T-cell (primary cell): ENCODE data around the gene RARB. TPM values are rescaled to one million over a fixed set of nuclear protein-coding genes. Genes with fewer than 3 reads are reported as not detected.

ENCODE experiments used
- ATAC-seq, 4 experiments: fragments of 200-7000 bp in 3 of 4; fragments of 150-1000 bp in 1 of 4; cut with Tn5 transposase; replicated peaks in 1 of 4; 1 replicate in 3 of 4; 2 replicates in 1 of 4; pipeline ENCODE4 v1.10.0; 2021; ENCODE audit warnings: moderate library complexity in 3 of 4, mild to moderate bottlenecking in 2 of 4, moderate number of reproducible peaks in 1 of 4
- CTCF ChIA-PET, 2 donors: fragments of 300-600 bp; sonication (Branson Sonifier 250); formaldehyde crosslinking; loops; one replicate each; lab custom pipeline; 2022; ENCODE audit warnings: antibody characterized with exemption in 2 of 2; lab: Charles Lee
- POLR2A ChIA-PET, 2 donors: fragments of 300-600 bp; sonication (Branson Sonifier 250); formaldehyde crosslinking; loops; one replicate each; lab custom pipeline; 2022; ENCODE audit warnings: antibody characterized with exemption in 2 of 2; lab: Charles Lee
- DNase-seq, 35 experiments: peaks; one replicate each; pipeline versions ENCODE4 v3.0.0 to v3.0.0-alpha.2; 2013 to 2023
- H3K27ac ChIP-seq: one replicate; pipeline ENCODE4 v1.5.1; 2013; ENCODE audit warnings: low read length
- H3K27me3 ChIP-seq, 2 experiments: replicated peaks in 1 of 2; 1 replicate in 1 of 2; 2 replicates in 1 of 2; pipeline versions ENCODE4 v1.6.1 to v1.7.0; 2013; ENCODE audit warnings: low read length in 1 of 2, mixed read lengths in 1 of 2; ENCODE audit not compliant: control insufficient read depth in 2 of 2, insufficient read depth in 2 of 2; ENCODE audit errors: extremely low read depth in 1 of 2
- H3K36me3 ChIP-seq, 2 donors: 1 replicate in 1 of 2; 2 replicates in 1 of 2; pipeline versions ENCODE4 v1.6.1 to v1.7.0; 2013; ENCODE audit warnings: low read length in 1 of 2; ENCODE audit not compliant: control insufficient read depth in 2 of 2, insufficient read depth in 1 of 2; ENCODE audit errors: extremely low read depth in 1 of 2
- H3K4me1 ChIP-seq, 2 experiments: 1 replicate in 1 of 2; 2 replicates in 1 of 2; pipeline versions ENCODE4 v1.6.1 to v1.7.0; 2013; ENCODE audit warnings: low read length in 2 of 2, mixed read lengths in 1 of 2; ENCODE audit not compliant: insufficient read depth in 2 of 2, control insufficient read depth in 1 of 2; ENCODE audit errors: extremely low read depth in 1 of 2
- H3K4me3 ChIP-seq, 2 donors: 1 replicate in 1 of 2; 2 replicates in 1 of 2; pipeline versions ENCODE4 v1.5.1 to v1.7.0; 2013; ENCODE audit warnings: mild to moderate bottlenecking in 2 of 2, low read length in 1 of 2, moderate library complexity in 1 of 2; ENCODE audit not compliant: control insufficient read depth in 1 of 2; ENCODE audit errors: extremely low read depth in 1 of 2
- H3K9me3 ChIP-seq: 2 replicates; pipeline ENCODE4 v1.7.0; 2013
- H3K27ac Mint-ChIP-seq, 2 donors: one replicate each; pipeline ENCODE4 v1.8.0; 2020 to 2021; ENCODE audit warnings: mild to moderate bottlenecking in 2 of 2, mixed read lengths in 2 of 2
- H3K27me3 Mint-ChIP-seq, 2 donors: one replicate each; pipeline ENCODE4 v1.8.0; 2021 to 2022; ENCODE audit warnings: mixed read lengths in 2 of 2
- H3K36me3 Mint-ChIP-seq: one replicate; pipeline ENCODE4 v1.8.0; 2021; ENCODE audit warnings: mixed read lengths
- H3K4me1 Mint-ChIP-seq, 3 donors: one replicate each; pipeline ENCODE4 v1.8.0; 2020 to 2022; ENCODE audit warnings: mixed read lengths in 3 of 3, mild to moderate bottlenecking in 1 of 3
- H3K4me3 Mint-ChIP-seq, 3 donors: one replicate each; pipeline ENCODE4 v1.8.0; 2020 to 2022; ENCODE audit warnings: mild to moderate bottlenecking in 3 of 3, mixed read lengths in 3 of 3, moderate library complexity in 3 of 3
- H3K9me3 Mint-ChIP-seq, 3 donors: one replicate each; pipeline ENCODE4 v1.8.0; 2020 to 2022; ENCODE audit warnings: mixed read lengths in 3 of 3
- WGBS: methylation state at CpG from one replicate; pipeline ENCODE4 v1.1.5; 2013; ENCODE audit warnings: missing lambda C conversion rate; ENCODE audit not compliant: insufficient coverage; 5-methylcytosine and 5-hydroxymethylcytosine counted together
- total RNA-seq, 35 experiments: library from RNA in 6 of 35; stranded (reverse) in 6 of 35; fragments of 120-200 nt in 1 of 35; gene quantifications; one replicate each; pipeline versions ENCODE4 v1.2.1 to v1.2.4 and lab custom pipeline; 2013 to 2026

RARB gene
- total RNA-seq, 5 donors from 2014 or later (not counting 1 experiment from before 2014, with no cell fraction given), result not detected

DNA sequence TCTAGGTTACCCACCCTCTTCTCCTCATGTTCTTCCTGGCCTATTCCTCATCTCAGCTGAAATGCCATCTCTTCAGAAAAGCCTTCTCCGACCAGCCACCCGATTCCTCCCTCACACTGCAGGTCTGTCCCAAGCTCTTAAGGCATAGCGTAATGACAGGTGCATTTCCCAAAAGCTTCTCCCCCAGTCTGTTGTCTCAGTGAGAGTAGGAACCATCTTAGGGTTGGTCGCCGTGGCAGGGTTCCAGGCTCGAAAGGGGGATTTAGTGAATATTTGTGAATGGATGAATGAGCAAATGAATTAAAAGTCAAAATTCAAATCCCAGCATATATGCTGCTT is 158.1 kb downstream of the RARB start:
- H3K27ac Mint-ChIP-seq, result no peak overlapping the region
- Histone ChIP-seq H3K36me3 (no peaks in the 10 kb centered on the region), H3K27ac (no peak overlapping the region), H3K4me3 (no peak overlapping the region), H3K27me3 (peaks cover 0 to 9% of the 10 kb centered on the region in 2 experiments), H3K4me1 (no peaks in the 10 kb centered on the region), H3K9me3 (no peaks in the 10 kb centered on the region)
- H3K36me3 Mint-ChIP-seq, result no peaks in the 10 kb centered on the region
- no peak for DNase-seq
- H3K4me1 Mint-ChIP-seq, result no peaks in the 10 kb centered on the region
- POLR2A ChIA-PET, result no interaction called here
- peaks cover 0 to 4% (median 0%) of the 10 kb centered on the region in 3 donors for H3K9me3 Mint-ChIP-seq
- H3K4me3 Mint-ChIP-seq, result no peak overlapping the region
- CTCF ChIA-PET, result no interaction called here
- WGBS, result no CpG with 5 or more reads among the region's 6 CpGs
- ATAC-seq, result no peak
- peaks cover 8 to 9% of the 10 kb centered on the region in 2 donors for H3K27me3 Mint-ChIP-seq

DNA sequence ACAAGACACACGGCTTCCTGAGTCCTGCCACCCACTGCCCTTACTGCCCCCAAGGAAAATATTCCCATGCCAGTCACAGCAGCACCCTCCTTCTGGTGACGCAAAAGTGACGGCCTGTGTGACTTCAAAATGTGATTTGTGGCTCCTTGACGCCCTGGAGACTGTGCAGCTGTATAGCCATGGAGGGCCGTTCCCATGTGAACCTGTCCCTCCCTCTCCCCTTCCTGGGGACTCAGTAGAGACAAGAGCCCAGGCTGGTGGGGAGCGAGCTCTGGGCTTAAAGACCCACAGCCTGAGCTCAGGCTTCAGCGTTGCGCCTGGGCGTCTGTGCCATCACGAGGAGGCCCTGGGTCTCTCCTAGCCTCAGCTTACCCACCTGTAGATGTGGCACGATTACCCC is 158.5 kb downstream of the RARB start:
- ATAC-seq (no peak), DNase-seq (no peak)
- H3K27ac Mint-ChIP-seq, result no peak overlapping the region
- H3K27ac ChIP-seq, result no peak overlapping the region
- H3K4me1 ChIP-seq, result no peaks in the 10 kb centered on the region
- no peak overlapping the region for H3K4me3 Mint-ChIP-seq
- H3K36me3 ChIP-seq, result no peaks in the 10 kb centered on the region
- peaks cover 0 to 9% of the 10 kb centered on the region in 2 experiments for H3K27me3 ChIP-seq
- H3K36me3 Mint-ChIP-seq, result no peaks in the 10 kb centered on the region
- no peaks in the 10 kb centered on the region for H3K4me1 Mint-ChIP-seq
- ChIA-PET POLR2A (interaction anchor here in 1 of 2 donors (0.5 kb wide), 1 partner anchor 40 kb away, joined by 3 read pairs; no protein-coding TSS in a partner anchor), CTCF (no interaction called here)
- peaks cover 8 to 9% of the 10 kb centered on the region in 2 donors for H3K27me3 Mint-ChIP-seq
- H3K4me3 ChIP-seq, result no peak overlapping the region
- H3K9me3 ChIP-seq, result no peaks in the 10 kb centered on the region
- WGBS, result 88% methylated on average over 6 of the region's 11 CpGs
- H3K9me3 Mint-ChIP-seq, result peaks cover 0 to 4% (median 0%) of the 10 kb centered on the region in 3 donors

DNA sequence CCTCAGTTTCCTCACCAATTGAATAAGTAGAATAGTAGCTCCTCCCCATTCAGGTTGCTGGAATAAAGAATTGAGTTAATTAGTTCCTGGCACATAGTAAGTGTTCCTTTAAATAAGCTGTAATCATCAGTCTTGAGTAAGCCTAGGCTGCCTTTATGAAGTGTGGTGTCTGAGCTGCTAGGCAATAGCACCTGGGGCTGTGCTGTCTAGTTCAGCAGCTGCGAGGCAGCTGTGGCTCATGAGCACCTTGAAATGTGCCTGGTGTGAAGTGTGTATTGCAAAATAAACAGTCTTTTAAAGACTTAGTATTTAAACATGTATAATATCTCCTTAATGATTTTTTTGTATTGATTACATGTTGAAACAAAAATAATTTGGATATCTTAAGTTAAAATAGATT is 159.0 kb downstream of the RARB start:
- no peaks in the 10 kb centered on the region for H3K36me3 Mint-ChIP-seq
- peaks cover 0 to 4% (median 0%) of the 10 kb centered on the region in 3 donors for H3K9me3 Mint-ChIP-seq
- WGBS, result no CpG with 5 or more reads among the region's 1 CpG
- Histone ChIP-seq H3K9me3 (no peaks in the 10 kb centered on the region), H3K27me3 (peaks cover 0 to 9% of the 10 kb centered on the region in 2 experiments), H3K4me1 (no peaks in the 10 kb centered on the region), H3K27ac (no peak overlapping the region), H3K36me3 (no peaks in the 10 kb centered on the region), H3K4me3 (no peak overlapping the region)
- peaks cover 5 to 9% of the 10 kb centered on the region in 2 donors for H3K27me3 Mint-ChIP-seq
- no peak for ATAC-seq
- H3K4me1 Mint-ChIP-seq, result no peaks in the 10 kb centered on the region
- no peak overlapping the region for H3K4me3 Mint-ChIP-seq
- no peak overlapping the region for H3K27ac Mint-ChIP-seq
- ChIA-PET CTCF (no interaction called here), POLR2A (interaction anchor here in 1 of 2 donors (0.5 kb wide), 1 partner anchor 39 kb away, joined by 3 read pairs; no protein-coding TSS in a partner anchor)
- no peak for DNase-seq

DNA sequence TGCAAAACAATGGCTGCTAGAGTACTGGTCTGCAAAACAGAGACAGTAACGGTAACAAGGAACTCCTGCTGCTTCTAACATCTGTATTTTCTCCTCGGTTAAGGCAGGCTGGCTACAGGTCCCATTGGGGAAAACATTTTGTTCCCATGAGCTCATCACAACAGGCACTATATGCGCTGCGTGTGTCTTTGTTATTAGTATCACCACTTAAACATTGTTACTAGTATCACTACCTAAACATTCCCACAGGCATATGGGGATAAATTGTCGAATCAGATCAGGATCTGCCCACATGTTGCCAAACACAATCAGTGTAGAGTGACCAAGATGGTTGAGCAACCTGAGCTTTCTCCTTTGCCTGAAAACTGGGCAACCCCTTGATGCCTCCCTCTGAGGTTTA is 159.5 kb downstream of the RARB start:
- H3K27me3 ChIP-seq, result peaks cover 0 to 9% of the 10 kb centered on the region in 2 experiments
- WGBS, result 94% methylated on average over 2 of the region's 5 CpGs
- H3K27ac Mint-ChIP-seq, result no peak overlapping the region
- no peaks in the 10 kb centered on the region for H3K9me3 ChIP-seq
- H3K4me3 ChIP-seq, result no peak overlapping the region
- ATAC-seq, result no peak
- no peaks in the 10 kb centered on the region for H3K4me1 ChIP-seq
- CTCF ChIA-PET, result no interaction called here
- peaks cover 0 to 4% (median 0%) of the 10 kb centered on the region in 3 donors for H3K9me3 Mint-ChIP-seq
- peaks cover 5% of the 10 kb centered on the region in 2 donors for H3K27me3 Mint-ChIP-seq
- H3K4me3 Mint-ChIP-seq, result no peak overlapping the region
- H3K36me3 Mint-ChIP-seq, result no peaks in the 10 kb centered on the region
- H3K4me1 Mint-ChIP-seq, result no peaks in the 10 kb centered on the region
- H3K27ac ChIP-seq, result no peak overlapping the region
- H3K36me3 ChIP-seq, result no peaks in the 10 kb centered on the region
- no peak for DNase-seq
- POLR2A ChIA-PET, result no interaction called here

DNA sequence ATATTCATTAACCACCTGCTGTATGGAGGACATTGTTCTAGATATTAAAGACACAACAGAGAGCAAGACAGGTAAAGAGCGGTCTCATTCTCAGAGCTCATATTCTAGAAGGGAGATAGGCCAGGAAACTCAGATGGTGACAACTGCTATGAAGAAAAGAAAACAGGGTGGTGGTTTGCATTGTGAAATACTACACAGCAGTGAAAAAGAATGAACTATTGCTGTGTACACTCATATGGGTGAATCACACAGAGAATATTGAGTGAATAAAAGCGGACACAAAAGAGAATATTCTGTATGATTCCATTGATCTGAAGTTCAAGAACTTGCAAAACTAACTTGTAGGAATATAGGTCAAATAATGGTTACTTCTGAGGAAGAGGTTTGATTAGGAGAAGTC is 159.9 kb downstream of the RARB start:
- ChIA-PET CTCF (no interaction called here), POLR2A (no interaction called here)
- peaks cover 3 to 5% of the 10 kb centered on the region in 2 donors for H3K27me3 Mint-ChIP-seq
- H3K36me3 Mint-ChIP-seq, result no peaks in the 10 kb centered on the region
- H3K4me1 Mint-ChIP-seq, result no peaks in the 10 kb centered on the region
- H3K4me3 ChIP-seq, result no peak overlapping the region
- H3K27me3 ChIP-seq, result peaks cover 0 to 9% of the 10 kb centered on the region in 2 experiments
- DNase-seq (no peak), ATAC-seq (no peak)
- peaks cover 0 to 4% (median 0%) of the 10 kb centered on the region in 3 donors for H3K9me3 Mint-ChIP-seq
- H3K4me1 ChIP-seq, result no peaks in the 10 kb centered on the region
- H3K36me3 ChIP-seq, result no peaks in the 10 kb centered on the region
- no peak overlapping the region for H3K27ac Mint-ChIP-seq
- H3K4me3 Mint-ChIP-seq, result no peak overlapping the region
- no peaks in the 10 kb centered on the region for H3K9me3 ChIP-seq
- H3K27ac ChIP-seq, result no peak overlapping the region
- 100% methylated on average over 1 of the region's 2 CpGs for WGBS

DNA sequence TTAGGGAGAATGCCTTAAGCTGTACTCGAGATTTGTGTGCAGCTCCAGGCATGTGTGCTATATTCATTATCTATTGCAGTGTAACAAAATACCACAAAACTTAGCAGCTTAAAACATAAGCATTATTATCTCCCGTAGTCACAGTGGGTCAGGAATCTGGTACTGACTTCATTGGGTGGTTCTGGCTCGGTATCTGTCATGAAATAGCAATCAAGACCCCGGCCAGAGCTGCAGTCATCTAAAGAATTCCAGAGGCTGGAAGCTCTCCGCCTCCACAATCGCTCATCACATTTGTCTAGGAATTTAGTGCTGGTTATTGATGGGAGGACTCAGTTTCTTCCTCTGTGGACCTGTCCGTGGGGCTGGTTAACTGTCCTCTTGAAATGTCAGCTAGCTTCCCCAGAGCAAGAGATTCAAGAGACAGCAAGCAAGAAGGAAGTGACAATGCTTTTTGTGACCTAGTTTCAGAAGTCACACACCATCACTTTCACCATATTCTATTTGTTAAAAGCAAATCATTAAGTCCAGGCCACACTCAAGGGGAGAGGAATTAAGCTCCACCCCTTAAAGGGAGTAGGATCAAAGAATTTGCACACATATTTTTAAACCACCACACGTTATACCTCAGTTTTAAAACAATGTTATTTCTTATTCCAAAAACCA is 160.5 kb downstream of the RARB start:
- no peak for ATAC-seq
- CTCF ChIA-PET, result no interaction called here
- WGBS, result 90% methylated on average over 5 of the region's 8 CpGs
- Mint-ChIP-seq H3K4me1 (peaks cover 0 to 2% (median 0%) of the 10 kb centered on the region in 3 donors), H3K36me3 (no peaks in the 10 kb centered on the region), H3K27me3 (peaks cover 3 to 5% of the 10 kb centered on the region in 2 donors), H3K27ac (no peak overlapping the region), H3K4me3 (no peak overlapping the region), H3K9me3 (peaks cover 0 to 4% (median 0%) of the 10 kb centered on the region in 3 donors)
- no peak overlapping the region for H3K27ac ChIP-seq
- no peak overlapping the region for H3K4me3 ChIP-seq
- H3K4me1 ChIP-seq, result no peaks in the 10 kb centered on the region
- peaks cover 0 to 9% of the 10 kb centered on the region in 2 experiments for H3K27me3 ChIP-seq
- no peak for DNase-seq
- POLR2A ChIA-PET, result no interaction called here
- H3K36me3 ChIP-seq, result no peaks in the 10 kb centered on the region
- H3K9me3 ChIP-seq, result no peaks in the 10 kb centered on the region
